HG03095 (cell line): ENCODE data around the gene CTNNA1.
"Not testable (repeated sequence)": the region's sequence is repeated elsewhere in the genome, so short reads cannot be mapped to it uniquely, and the experiment has no call there.

Experiments used
- ATAC-seq: cut with Tn5 transposase; IDR thresholded peaks from one replicate; pipeline ENCODE4 v1.9.1; 2021; ENCODE audit warnings: moderate library complexity; ENCODE audit not compliant: unreplicated experiment

CTNNA1 gene

GRCh38 chr5:138724470-138725146 lies 28.6 kb upstream of the CTNNA1 start:
- no peak for ATAC-seq

- ATAC-seq = no peak
Observed at GRCh38 chr5:138725153-138725817, 27.9 kb upstream of the CTNNA1 start.

GRCh38 chr5:138725818-138726416 lies 27.3 kb upstream of the CTNNA1 start:
- ATAC-seq = no peak

GRCh38 chr5:138726848-138727247 lies 26.4 kb upstream of the CTNNA1 start:
- no peak for ATAC-seq

GRCh38 chr5:138730496-138730895 lies 22.7 kb upstream of the CTNNA1 start:
- ATAC-seq = not testable (repeated sequence)

- ATAC-seq = no peak
Observed at GRCh38 chr5:138732466-138732865, 20.8 kb upstream of the CTNNA1 start.

- ATAC-seq = no peak
Observed at GRCh38 chr5:138732933-138733332, 20.3 kb upstream of the CTNNA1 start.

- ATAC-seq = no peak
Observed at GRCh38 chr5:138733509-138733908, 19.7 kb upstream of the CTNNA1 start.

- ATAC-seq = no peak
Observed at GRCh38 chr5:138736293-138736692, 16.9 kb upstream of the CTNNA1 start.

GRCh38 chr5:138737494-138738265 lies 15.5 kb upstream of the CTNNA1 start:
- no peak for ATAC-seq

- ATAC-seq = no peak
Observed at GRCh38 chr5:138738399-138738798, 14.8 kb upstream of the CTNNA1 start.

GRCh38 chr5:138739938-138740337 lies 13.3 kb upstream of the CTNNA1 start:
- ATAC-seq = no peak

- ATAC-seq = no peak
Observed at GRCh38 chr5:138743484-138743883, 9.7 kb upstream of the CTNNA1 start.

GRCh38 chr5:138745268-138745667 lies 8.0 kb upstream of the CTNNA1 start:
- ATAC-seq = no peak

- ATAC-seq = no peak
Observed at GRCh38 chr5:138748630-138749081, 4.6 kb upstream of the CTNNA1 start.

- not testable (repeated sequence) for ATAC-seq
Observed at GRCh38 chr5:138751344-138751743, 1.9 kb upstream of the CTNNA1 start.

- ATAC-seq = no peak
Observed at GRCh38 chr5:138752341-138752950, 779 bp upstream of the CTNNA1 start.

- ATAC-seq = peak; percentile 12
Observed at GRCh38 chr5:138753794-138754698, 821 bp downstream of the CTNNA1 start.

- no peak for ATAC-seq
Observed at GRCh38 chr5:138754699-138755057, 1.5 kb downstream of the CTNNA1 start.
